GM18498 (cell line): ENCODE measurements around the gene HAPLN3.
A peak's percentile ranks its signal among the peaks of the same experiment; 100 is the strongest.

Experiments
- ATAC-seq: cut with Tn5 transposase; IDR thresholded peaks from one replicate; pipeline ENCODE4 v1.9.1; 2021; ENCODE audit warnings: mild to moderate bottlenecking, moderate library complexity; ENCODE audit not compliant: unreplicated experiment

HAPLN3 gene

DNA sequence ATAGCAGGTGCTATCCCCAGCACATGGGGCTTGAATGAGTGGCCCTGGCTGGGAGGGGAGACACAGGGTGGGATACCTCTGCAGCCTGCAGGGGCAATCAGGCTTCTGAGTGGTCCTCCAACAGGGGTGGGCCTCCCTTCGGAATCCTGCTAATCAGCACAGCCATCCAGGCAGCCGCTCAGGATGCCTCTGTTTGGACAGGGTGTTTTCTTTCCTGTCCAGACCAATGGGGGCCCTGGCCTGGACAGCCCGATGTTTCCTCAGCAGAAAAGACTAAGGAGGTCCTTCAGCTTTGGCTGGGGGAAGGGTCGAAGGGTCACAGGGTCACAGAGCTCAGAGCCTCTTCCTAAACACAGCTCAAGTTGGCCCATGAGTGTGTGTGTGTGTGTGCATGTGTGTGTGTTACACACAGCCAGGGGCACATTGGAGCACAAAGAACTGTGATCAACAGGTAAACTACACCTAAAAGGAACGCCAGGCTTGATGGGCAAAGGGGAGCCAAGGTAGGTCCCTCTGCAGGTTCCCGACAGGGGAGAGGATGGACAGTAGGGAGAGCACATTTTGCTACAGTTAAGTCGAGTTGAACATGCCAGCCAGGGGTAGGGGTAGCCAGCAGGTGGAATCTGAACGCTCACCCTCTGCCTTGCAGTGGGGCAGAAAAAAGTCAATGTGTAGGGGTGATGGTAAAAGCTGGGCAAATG, 1.1 kb upstream of the HAPLN3 start:
- no peak for ATAC-seq

DNA sequence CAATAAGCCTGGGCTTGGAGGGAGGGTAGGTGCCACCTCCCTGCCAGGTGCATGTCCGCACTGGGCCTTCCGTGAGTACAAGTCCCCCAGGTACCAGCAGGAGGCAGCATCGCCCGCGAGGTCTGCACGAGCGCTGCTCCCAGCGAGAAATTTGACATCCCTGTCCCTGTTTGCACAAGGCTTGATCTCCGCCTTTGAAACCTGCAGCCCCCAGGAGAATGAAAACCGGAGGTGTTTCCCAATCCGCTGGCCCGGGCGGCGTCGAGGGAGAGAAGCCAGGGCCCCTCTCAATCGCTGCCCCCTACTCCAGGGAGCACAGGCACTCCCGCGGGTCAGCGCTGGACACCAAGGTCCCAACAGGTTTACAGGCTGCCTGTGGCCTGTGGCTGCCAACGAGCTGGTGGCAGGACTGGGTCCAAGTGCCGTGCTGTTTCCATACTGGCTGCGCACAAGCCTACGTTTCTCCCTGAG, 961 bp downstream of the HAPLN3 start:
- peak; percentile 44 for ATAC-seq

DNA sequence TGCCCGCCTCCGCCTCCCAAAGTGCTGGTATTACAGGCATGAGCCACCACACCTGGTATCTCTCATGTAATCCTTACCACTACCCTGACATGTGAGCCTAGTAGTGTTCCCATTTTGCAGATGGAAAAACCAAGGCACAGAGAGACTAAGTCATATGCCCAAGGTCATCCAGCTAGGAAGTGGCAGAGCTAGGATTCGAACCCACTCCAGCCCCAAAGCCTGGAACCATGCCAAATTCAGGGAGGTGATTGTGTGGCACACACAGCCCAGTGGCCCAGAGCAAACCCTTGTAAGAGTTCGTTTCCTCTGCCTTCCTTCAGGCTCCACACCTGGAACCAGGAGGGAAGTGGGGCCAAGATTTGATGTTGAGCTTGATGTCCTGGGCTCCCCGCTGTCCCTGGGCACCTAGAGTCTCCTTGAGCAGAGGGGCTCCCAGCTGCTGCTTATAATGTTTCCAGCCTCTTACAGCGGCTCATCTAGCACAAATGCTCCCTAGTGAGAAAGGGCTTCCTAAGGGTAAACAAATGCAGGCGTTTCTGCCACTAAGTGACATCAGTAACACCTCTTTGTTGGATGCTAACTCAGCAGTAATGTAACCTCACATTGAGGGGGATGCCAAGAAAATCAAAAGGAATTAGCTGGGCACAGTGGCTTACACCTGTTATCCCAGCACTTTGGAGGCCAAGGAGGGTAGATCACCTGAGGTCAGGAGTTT, 3.6 kb downstream of the HAPLN3 start:
- ATAC-seq: no peak

DNA sequence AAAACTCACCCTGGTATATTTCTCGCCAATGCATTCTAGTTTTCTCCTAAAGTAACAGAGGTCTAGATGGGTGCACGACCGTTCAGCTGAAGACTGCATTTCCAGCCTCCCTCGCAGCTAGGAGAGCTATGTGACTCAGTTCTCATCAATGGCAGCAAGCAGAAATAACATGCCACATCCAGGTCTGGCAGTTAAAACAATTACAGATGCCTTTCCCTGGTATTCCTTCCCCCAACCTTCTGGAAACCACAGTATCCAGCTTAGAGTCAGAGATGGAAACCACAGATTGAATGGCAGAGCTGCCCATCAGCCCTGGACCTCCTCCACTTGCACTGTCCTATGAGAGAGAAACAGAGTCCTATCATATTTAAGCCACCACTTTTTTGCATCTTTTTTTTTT, 4.8 kb downstream of the HAPLN3 start:
- ATAC-seq: no peak

DNA sequence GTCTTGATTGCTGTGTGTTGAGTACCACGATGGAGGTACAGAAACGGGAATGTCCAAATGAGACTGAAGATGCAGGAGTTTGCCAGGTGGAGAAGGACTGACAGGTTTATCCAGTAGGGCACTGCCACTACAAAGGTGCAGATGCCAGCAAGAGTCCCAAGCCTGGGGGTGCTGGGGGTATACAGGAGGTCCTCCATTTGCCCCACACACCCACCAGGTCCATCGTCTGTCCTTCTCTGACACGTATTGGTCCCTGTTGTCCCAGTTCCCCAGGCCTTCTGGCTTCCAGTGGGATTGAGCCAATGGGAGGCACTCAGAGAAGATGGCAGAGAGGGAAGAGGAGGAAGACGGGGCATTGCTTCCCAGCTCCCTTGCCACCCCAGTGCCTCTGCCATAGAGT, 6.6 kb downstream of the HAPLN3 start:
- ATAC-seq: no peak

DNA sequence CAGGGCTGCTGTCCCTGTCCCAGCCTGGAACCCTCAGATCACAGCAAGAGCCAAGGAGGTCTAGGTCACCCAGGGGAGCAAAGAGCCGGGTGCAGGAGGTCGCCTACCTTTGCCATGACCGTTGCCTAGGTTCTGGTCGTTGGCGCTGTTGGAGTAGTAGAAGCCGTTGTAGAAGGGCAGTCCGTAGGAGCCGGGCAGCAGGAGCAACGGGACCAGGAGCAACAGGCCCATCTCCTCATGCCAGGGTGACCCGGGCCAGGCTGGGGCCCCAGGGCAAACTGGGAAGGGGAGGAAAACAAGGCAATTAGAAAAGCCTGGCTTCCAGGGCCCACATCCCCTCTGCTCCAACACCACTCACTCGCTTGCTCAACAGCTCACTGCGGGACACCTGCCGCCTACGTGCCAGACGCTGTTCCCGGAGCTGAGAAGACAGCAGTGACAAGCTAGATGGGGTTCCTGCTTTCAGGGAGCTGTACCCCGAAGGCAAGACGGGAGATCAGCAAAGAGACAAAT, 8.2 kb downstream of the HAPLN3 start:
- ATAC-seq: no peak

DNA sequence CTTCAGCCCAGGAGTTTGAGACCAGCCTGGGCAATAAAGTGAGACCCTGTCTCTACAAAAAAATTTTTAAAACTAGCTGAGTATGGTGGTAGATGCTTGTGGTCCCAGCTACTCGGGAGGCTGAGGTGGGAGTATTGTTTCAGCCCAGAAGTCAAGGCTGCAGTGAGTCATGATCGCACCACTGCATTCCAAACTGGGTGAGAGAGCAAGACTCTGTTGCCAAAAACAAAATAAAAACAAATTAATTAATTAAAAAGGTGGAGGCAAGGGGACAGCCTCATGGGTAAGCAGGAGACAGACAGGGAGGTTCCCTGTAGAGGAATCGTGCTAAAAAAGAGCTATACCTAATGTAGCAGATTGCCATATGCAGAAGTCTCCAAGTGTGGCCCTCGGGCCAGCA, 12.6 kb downstream of the HAPLN3 start:
- no peak for ATAC-seq

DNA sequence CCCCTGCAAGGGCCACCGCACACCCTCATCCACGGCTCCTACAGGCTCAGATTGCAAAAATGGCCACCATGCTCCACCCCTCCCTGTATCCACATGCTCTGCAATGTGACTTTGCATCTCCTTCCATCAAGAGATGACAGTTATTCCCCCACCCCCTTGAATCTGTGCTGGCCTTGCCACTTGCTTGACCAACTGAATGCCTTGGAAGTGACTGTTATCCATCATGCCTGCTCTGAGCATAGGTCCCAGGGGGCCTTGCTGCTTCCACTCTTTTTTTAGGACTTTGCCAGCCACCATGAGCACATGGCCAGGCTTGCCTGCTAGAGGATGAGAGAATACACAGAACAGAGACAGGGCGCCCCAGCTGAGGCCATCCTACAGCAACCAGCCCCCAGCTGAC, 13.6 kb downstream of the HAPLN3 start:
- ATAC-seq: no peak

DNA sequence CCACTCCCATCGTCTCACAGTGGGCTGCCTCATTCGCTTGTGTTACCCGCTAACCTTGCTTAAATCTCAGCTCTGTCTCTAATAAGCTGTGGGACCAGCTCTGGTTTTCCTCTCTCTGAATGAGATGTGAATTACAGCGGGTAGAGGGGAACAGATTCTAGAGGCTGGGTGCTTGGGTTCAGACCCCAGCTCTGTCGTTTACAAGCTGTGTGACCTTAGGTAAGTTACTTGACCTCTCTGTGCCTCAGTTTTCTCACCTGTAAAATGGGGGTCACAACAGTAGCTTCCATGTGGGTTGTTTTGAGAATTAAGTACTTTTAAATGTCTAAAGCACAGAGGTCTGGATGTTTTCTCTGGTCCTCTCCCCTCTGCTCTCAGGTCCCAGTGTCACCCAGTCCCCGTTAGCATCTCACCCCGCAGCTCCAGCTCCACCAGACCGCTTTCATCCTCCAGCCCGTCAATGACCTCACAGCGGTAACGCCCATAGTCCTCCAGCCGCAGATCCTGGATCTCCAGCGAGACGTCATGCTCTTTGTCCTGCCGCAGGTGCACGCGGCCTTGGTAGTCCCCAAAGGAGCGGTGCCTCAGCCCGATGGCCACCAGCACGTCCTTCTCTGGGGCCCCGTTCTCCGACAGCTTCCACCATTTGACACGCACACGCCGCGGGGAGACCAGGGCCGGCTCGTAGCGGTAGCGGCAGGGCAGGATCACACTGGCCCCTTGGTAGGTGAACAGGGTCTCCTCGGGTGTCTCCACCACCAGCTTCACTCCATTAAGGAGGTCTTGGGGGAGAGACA, 14.2 kb downstream of the HAPLN3 start:
- no peak for ATAC-seq

DNA sequence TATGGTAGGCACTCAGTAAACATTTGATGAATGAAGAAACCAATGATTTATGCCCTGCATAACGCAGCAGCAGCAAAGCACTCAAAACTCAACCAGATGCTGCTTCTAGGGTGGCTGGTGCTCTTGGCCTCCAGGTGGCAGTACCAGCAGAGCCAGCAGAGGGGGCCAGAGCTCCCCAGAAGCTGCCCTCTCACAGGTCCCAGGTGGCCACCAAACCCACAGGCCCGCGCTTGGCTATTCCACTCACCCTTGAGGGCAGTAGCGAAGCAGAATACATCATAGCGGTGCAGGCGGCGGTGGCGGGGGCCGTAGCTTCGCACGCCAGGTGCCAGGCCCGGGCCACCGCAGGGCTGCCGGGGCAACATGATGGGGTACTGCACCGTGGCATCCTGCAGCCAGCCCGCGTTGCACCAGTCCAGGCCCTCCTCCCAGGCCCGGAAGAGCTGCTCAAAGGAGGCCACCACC, 16.6 kb downstream of the HAPLN3 start:
- ATAC-seq: peak; percentile 66

DNA sequence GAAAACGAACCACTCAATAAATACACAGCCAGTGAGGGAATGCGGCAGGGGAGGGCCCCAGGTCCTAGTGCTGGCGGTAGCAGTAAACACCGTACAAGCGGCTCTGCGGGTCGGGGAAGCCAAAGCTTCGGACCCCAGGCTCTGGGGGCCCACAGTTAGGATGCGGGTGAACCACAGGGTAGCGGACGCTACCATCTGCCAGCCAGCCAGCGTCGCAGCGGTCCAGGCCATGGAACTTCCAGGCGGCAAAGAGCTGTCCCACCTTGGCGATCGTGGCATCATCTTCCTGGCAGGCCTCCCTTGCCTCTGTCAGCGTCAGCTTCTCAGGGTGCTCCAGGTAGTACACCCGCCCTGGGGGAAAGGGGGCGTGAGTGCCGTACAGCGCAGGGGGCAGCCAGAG, 17.4 kb downstream of the HAPLN3 start:
- no peak for ATAC-seq

DNA sequence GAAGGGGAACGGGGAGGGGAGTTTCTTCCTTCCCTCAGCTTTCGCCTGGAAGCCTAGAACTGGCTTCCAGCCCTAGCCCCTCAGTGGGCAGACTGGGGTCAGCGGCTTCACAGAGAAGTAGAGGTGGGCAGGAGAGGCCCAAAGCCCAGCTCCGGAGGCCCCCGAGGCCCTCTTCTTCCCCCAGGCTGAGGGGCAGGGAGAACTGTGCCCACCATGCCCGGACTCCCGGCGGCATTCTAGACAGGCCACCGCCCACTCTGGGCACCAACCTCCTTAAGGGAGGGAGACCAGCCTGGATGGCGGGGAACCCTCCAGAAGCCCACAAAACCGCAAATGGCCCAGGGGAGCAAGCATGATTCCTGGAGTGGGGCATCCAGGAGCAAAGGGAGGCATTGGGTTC, 17.9 kb downstream of the HAPLN3 start:
- ATAC-seq: no peak

DNA sequence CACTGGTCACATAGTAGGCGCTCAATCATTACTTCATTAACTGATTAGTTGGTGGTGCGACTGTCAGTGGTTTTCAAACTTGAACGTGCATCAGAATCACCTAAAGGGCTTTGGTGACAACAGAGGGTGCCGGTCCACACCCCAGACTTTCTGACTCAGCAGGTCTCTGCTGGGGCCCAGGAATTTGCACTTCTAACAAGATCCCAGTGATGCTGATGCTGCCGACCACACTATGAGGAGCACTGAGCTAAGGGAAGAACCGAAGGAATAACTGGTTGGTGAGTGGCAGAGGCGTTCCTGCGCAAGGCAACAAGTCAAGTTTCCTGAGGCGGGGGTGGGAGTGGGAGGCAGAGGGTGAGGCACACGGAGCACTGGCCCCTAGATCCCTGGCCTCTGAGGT, 18.8 kb downstream of the HAPLN3 start:
- ATAC-seq: no peak

DNA sequence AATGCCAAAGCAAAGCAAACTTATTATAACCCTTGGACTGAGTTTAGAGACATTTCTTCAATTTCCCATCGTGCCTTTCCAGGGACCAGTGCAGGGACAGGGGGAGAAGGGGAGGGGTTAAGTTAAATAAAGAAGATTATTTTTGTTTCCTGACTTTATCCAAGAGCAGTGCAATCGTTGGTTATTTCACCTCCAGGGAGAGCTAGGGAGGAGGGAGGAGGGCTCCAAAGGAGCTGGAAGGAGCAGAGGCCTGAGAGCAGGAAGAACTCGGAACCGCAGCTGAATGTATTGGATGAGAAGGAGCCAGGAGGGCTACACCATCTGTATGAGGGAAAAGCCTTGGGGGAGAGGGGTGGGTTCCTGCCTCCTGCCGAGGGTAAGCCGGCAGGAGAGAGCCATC, 20.7 kb downstream of the HAPLN3 start:
- no peak for ATAC-seq

DNA sequence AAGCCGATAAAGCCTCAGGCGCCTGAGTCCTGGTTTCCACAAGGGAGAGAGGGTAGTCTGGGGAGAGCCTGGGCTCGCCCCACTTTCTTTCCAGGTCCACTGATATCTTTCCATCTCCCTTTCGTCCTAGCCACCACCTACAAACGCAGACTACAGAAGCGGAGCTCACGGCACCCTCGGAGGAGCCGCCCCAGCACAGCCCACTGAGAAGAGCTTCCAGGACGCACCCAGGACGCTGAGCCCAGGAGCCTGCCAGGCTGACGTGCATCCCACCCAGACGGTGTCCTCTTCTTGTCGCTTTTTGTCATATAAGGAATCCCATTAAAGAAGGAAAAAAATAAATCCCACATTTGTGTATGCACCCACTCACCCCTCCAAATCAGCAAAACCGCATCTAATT, 21.1 kb downstream of the HAPLN3 start:
- no peak for ATAC-seq

DNA sequence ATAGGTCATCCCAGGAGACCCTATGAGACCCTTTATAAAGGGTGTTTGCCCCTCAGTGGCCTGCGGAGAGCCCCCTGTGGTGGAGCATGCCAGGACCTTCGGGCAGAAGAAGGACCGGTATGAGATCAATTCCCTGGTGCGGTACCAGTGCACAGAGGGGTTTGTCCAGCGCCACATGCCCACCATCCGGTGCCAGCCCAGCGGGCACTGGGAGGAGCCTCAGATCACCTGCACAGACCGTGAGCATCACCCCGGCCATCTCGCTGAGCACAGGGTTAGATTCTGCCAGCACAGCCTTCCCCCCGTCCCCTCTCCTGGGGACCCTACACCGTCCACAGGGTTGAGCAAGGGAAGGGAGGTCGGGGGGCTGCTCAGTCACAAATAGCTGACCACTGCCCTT, 21.6 kb downstream of the HAPLN3 start:
- no peak for ATAC-seq

DNA sequence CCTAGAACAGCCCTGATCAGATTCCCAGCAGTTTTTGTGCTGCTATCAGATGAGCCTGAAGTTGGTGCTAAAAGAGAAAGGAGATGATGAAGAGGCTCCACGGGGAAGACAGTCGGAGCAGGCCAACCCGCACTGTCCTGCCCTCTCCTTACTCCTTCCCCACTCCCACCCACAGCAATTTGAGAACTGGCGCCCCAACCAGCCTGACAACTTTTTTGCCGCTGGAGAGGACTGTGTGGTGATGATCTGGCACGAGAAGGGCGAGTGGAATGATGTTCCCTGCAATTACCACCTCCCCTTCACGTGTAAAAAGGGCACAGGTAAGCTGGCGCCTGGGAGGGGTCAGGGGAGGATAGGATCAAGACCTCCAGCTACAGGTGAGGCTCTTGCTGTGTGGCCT, 22.6 kb downstream of the HAPLN3 start:
- ATAC-seq: no peak

DNA sequence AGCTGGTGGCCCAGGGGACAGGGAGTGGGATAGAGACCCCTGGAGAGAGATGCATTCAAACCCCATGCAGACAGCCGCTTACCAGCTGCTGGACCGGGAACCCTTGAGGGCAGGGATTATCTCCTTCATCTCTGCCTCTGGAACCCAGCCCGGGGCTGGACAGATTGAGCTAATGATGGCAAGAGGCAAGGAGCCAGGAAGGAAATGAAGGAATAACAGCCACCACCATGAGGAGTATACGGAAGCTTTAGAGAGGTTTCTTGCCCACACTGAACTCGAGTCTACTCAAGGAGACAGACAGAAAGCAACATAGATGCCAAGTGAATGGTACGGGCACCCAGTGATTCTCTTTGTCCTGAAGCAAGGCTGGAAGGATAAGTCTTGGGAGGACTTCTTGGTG, 23.2 kb downstream of the HAPLN3 start:
- no peak for ATAC-seq

DNA sequence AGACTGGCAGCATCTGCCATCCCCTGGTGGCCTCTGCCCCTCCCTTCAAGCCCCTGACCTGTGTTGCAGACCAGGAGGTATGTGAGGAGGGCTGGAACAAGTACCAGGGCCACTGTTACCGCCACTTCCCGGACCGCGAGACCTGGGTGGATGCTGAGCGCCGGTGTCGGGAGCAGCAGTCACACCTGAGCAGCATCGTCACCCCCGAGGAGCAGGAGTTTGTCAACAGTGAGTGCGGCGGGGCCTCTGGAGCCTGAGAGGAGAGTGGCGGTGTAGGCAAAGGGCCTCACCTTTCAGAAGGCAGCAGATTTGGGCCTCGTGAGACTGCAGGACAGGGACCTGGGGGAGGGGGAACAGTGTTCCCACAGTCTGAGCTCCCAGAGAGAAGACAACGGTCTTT, 24.0 kb downstream of the HAPLN3 start:
- ATAC-seq: no peak

DNA sequence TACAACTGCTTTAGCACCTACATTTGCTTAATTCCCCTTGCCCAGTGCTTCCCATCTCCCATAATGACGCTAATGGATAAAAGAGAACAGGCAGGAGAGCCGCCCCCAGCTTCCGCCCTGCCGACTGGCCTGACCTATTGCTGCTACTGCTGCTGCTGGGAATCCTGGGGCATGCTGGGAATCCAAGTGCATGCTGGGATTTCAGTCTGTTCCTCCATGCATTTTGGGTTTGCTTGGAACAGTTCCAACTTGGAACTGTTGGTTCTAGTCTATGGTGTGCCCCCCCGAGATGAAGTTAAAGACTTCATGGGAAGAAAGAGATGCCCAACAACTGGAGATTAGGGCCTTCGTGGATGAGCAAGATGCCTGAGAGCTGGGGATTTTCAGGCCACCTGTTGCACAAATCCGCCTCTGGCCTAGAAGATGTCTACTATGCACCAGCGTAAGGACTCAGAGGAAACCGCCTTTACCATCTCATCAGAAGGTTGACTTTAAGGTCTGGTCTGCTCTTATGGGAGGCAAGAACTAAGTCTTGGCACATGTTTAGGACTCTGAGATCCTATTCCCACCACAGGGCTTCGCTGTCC, 29.0 kb downstream of the HAPLN3 start:
- no peak for ATAC-seq

DNA sequence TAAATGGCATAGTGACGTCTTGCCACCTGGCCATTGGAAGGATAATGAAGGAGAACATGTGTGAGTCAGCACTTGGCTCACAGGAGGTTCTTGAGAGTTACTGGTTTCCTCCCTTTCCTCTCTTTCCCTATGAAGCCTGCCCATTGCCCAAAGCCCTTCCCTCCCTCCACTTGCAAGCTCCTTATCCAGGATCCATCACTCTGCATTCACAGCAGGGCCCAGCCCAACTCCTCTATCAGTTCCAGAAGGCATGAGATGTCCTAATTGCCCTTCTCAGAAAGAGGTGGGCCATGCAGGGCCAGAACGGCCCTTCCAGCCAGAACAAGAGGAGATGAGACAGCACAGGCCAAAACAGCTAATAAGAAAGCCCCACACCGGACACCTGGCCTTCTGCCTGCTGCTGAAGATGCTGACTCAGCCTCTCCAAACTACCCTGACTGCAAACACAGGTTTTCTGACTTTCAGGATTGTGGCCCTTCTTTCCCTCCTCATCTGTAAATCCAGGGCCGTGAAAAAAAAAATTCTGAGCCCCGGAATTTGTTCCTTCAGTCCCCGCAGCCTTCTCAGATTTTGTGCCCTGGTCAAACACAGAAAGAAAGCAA, 29.7 kb downstream of the HAPLN3 start:
- ATAC-seq: no peak
